DMS79 treated with DMSO at 0.1 percent for 48 hours (cell line): ENCODE data around the gene ZGPAT.

Experiments
- DNase-seq: peaks from one replicate; lab custom pipeline; 2025; lab: John Stamatoyannopoulos, UW

The ZGPAT gene

GRCh38 chr20:63734111-63734945 is 26.5 kb downstream of the ZGPAT start:
- DNase-seq: no peak

- no peak for DNase-seq
Measured at GRCh38 chr20:63734946-63735858, 27.4 kb downstream of the ZGPAT start.

- no peak for DNase-seq
Measured at GRCh38 chr20:63735859-63736718, 28.2 kb downstream of the ZGPAT start, which contains the start of gene LIME1. LIME1 (plus strand) TSS chr20:63736664; CDS start chr20:63737550, 886 bp downstream.

GRCh38 chr20:63736893-63737694 is 29.3 kb downstream of the ZGPAT start:
- DNase-seq: no peak

- DNase-seq: no peak
Measured at GRCh38 chr20:63737695-63737944, 29.8 kb downstream of the ZGPAT start.

GRCh38 chr20:63737945-63738686 is 30.3 kb downstream of the ZGPAT start:
- DNase-seq: no peak

- DNase-seq: no peak
Measured at GRCh38 chr20:63738687-63739129, 30.9 kb downstream of the ZGPAT start.

- DNase-seq: peak; percentile 38
Measured at GRCh38 chr20:63739130-63740069, 31.6 kb downstream of the ZGPAT start, which contains the start of gene SLC2A4RG. SLC2A4RG (plus strand) TSS chr20:63739776; CDS start chr20:63739913, 137 bp downstream.

GRCh38 chr20:63740070-63740626 is 32.3 kb downstream of the ZGPAT start:
- no peak for DNase-seq

GRCh38 chr20:63740627-63741353 is 33.0 kb downstream of the ZGPAT start:
- peak; percentile 93 for DNase-seq

GRCh38 chr20:63741354-63741675 is 33.5 kb downstream of the ZGPAT start:
- no peak for DNase-seq

- DNase-seq: no peak
Measured at GRCh38 chr20:63741676-63742380, 34.0 kb downstream of the ZGPAT start.

GRCh38 chr20:63742381-63743024 is 34.7 kb downstream of the ZGPAT start:
- no peak for DNase-seq

- no peak for DNase-seq
Measured at GRCh38 chr20:63743210-63743970, 35.6 kb downstream of the ZGPAT start.

- no peak for DNase-seq
Measured at GRCh38 chr20:63744158-63744557, 36.3 kb downstream of the ZGPAT start.
